H1 (cell line): ENCODE measurements around the gene C19orf44. TPM values are rescaled to one million over a fixed set of nuclear protein-coding genes. Genes with fewer than 3 reads are reported as not detected.

Source experiments
- BACH1 ChIP-seq: IDR thresholded peaks from 2 replicates; pipeline ENCODE4 v1.6.1; 2012; ENCODE audit warnings: low read length, improper control_type of control experiment
- HDAC6 ChIP-seq: IDR thresholded peaks from one replicate; pipeline ENCODE4 v1.7.1; 2012; ENCODE audit warnings: low read depth, mild to moderate bottlenecking, inconsistent platforms, low read length, moderate library complexity
- JUND ChIP-seq: IDR thresholded peaks from 2 replicates; pipeline ENCODE4 v1.6.1; 2011; ENCODE audit warnings: mild to moderate bottlenecking, improper control_type of control experiment, low read length
- NANOG ChIP-seq: IDR thresholded peaks from 2 replicates; pipeline ENCODE4 v1.6.1; 2011; ENCODE audit warnings: low read length, low read depth, mild to moderate bottlenecking, inconsistent platforms; ENCODE audit not compliant: insufficient read depth, poor library complexity, severe bottlenecking
- POU5F1 ChIP-seq: IDR thresholded peaks from 2 replicates; pipeline ENCODE4 v1.6.1; 2011; ENCODE audit warnings: low read depth, mild to moderate bottlenecking, low read length, moderate library complexity
- SIRT6 ChIP-seq: IDR thresholded peaks from one replicate; pipeline ENCODE4 v1.7.1; 2012; ENCODE audit warnings: low read length, inconsistent platforms
- YY1 ChIP-seq: IDR thresholded peaks from 2 replicates; pipeline ENCODE4 v1.6.1; 2011; ENCODE audit warnings: low read depth, mild to moderate bottlenecking, low read length
- polyA plus RNA-seq, 7 experiments: library from polyadenylated mRNA; depleted of rRNA in 3 of 7; stranded (reverse) in 5 of 7; unstranded in 2 of 7; fragments of >200 nt in 5 of 7; fragments of 200-250 nt in 2 of 7; gene quantifications; 1 replicate in 5 of 7; 2 replicates in 1 of 7; 4 replicates in 1 of 7; pipeline versions ENCODE4 v1.2.1 to v1.2.3, GENCODE V29; 2011 to 2013; ENCODE audit warnings: missing spikeins in 2 of 7, mixed read lengths in 2 of 7
- total RNA-seq: library from RNA; stranded (reverse); fragmentation: NEBNext Ultra II Directional; extraction: Animal tissue kit (Norgen Biotek cat#: 25700); gene quantifications from 2 replicates; pipeline ENCODE4 v1.2.1, GENCODE V29; 2021

The C19orf44 gene
- total and polyA plus RNA-seq, 2 of the 8 experiments (the other 6 are each of a cell fraction or from before 2014, with no cell fraction given) = 2.1 to 4.5 TPM

- TF ChIP-seq JUND = no peak
- no peak for TF ChIP-seq POU5F1
- TF ChIP-seq HDAC6 = no peak
- TF ChIP-seq YY1 = no peak
- TF ChIP-seq NANOG = no peak
- no peak for TF ChIP-seq SIRT6
- no peak for TF ChIP-seq BACH1
Observed at GRCh38 chr19:16544473-16545231, 48.5 kb downstream of the C19orf44 start (continued).
